ENCODE results near the gene UBASH3B. TPM values are rescaled to one million over a fixed set of nuclear protein-coding genes. Genes with fewer than 3 reads are reported as not detected.

Gene UBASH3B
- total RNA-seq, 1 donor from 2014 or later: 62.1 TPM

GRCh38 chr11:122733318-122733717 is 77.8 kb downstream of the UBASH3B start:
- Histone ChIP-seq H3K27ac (ENCODE audit: low read depth, low read length) (peak overlapping the region; percentile 82), H3K79me2 (ENCODE audit: insufficient read depth, low read length) (peaks cover 44% of the 10 kb centered on the region), H3K9me3 (ENCODE audit: insufficient read depth, low read depth, low read length) (no peaks in the 10 kb centered on the region), H3K4me2 (ENCODE audit: low read length) (peak overlapping the region; percentile 58), H3K4me1 (ENCODE audit: insufficient read depth, low read length) (peaks cover 29% of the 10 kb centered on the region), H3K9ac (ENCODE audit: low read length) (peak overlapping the region; percentile 28), H2AFZ (ENCODE audit: low read depth, low read length) (no peak overlapping the region), H3K36me3 (ENCODE audit: insufficient read depth, low read length) (no peaks in the 10 kb centered on the region), H3K4me3 (ENCODE audit: insufficient read depth, low read depth, low read length) (no peak overlapping the region), H4K20me1 (ENCODE audit: insufficient read depth, low read length) (peaks cover 23% of the 10 kb centered on the region), H3K27me3 (ENCODE audit: insufficient read depth, low read length) (no peaks in the 10 kb centered on the region)
- Mint-ChIP-seq H3K36me3 (ENCODE audit: low read depth, unreplicated experiment) (no peaks in the 10 kb centered on the region), H3K9me3 (ENCODE audit: unreplicated experiment) (no peaks in the 10 kb centered on the region), H3K4me3 (ENCODE audit: unreplicated experiment) (no peak overlapping the region), H3K4me1 (ENCODE audit: low read depth, unreplicated experiment) (peaks cover 19% of the 10 kb centered on the region), H3K27me3 (ENCODE audit: low read depth, unreplicated experiment) (no peaks in the 10 kb centered on the region), H3K27ac (ENCODE audit: unreplicated experiment) (peak overlapping the region; percentile 6)
- DNase-seq (ENCODE audit: low read depth): peak; percentile 77
- TF ChIP-seq CTCF (IDR thresholded peaks at IDR 0.05; ENCODE audit: insufficient read depth, low read depth, low read length) (no peak), EZH2 (IDR thresholded peaks at IDR 0.05; ENCODE audit: insufficient read depth, low read length) (no peak)
- peak; percentile 58 for FAIRE-seq

GRCh38 chr11:122734848-122735496 is 79.5 kb downstream of the UBASH3B start:
- Mint-ChIP-seq H3K4me1 (ENCODE audit: low read depth, unreplicated experiment) (peaks cover 19% of the 10 kb centered on the region), H3K27ac (ENCODE audit: unreplicated experiment) (no peak overlapping the region), H3K27me3 (ENCODE audit: low read depth, unreplicated experiment) (no peaks in the 10 kb centered on the region), H3K4me3 (ENCODE audit: unreplicated experiment) (no peak overlapping the region), H3K9me3 (ENCODE audit: unreplicated experiment) (no peaks in the 10 kb centered on the region), H3K36me3 (ENCODE audit: low read depth, unreplicated experiment) (no peaks in the 10 kb centered on the region)
- H3K4me2 ChIP-seq (ENCODE audit: low read length): no peak overlapping the region
- no peak for DNase-seq (ENCODE audit: low read depth)
- H3K36me3 ChIP-seq (ENCODE audit: insufficient read depth, low read length): no peaks in the 10 kb centered on the region
- TF ChIP-seq EZH2 (IDR thresholded peaks at IDR 0.05; ENCODE audit: insufficient read depth, low read length): no peak
- no peak for TF ChIP-seq CTCF (IDR thresholded peaks at IDR 0.05; ENCODE audit: insufficient read depth, low read depth, low read length)
- FAIRE-seq: no peak
- H3K27ac ChIP-seq (ENCODE audit: low read depth, low read length): no peak overlapping the region
- H3K4me1 ChIP-seq (ENCODE audit: insufficient read depth, low read length): peaks cover 31% of the 10 kb centered on the region
- peaks cover 37% of the 10 kb centered on the region for H3K79me2 ChIP-seq (ENCODE audit: insufficient read depth, low read length)
- no peak overlapping the region for H3K9ac ChIP-seq (ENCODE audit: low read length)
- no peak overlapping the region for H3K4me3 ChIP-seq (ENCODE audit: insufficient read depth, low read depth, low read length)
- H3K27me3 ChIP-seq (ENCODE audit: insufficient read depth, low read length): no peaks in the 10 kb centered on the region
- H2AFZ ChIP-seq (ENCODE audit: low read depth, low read length): no peak overlapping the region
- H4K20me1 ChIP-seq (ENCODE audit: insufficient read depth, low read length): peaks cover 30% of the 10 kb centered on the region
- H3K9me3 ChIP-seq (ENCODE audit: insufficient read depth, low read depth, low read length): no peaks in the 10 kb centered on the region
